NCI-H2107 treated with DMSO at 0.1 percent for 48 hours (cell line): ENCODE measurements around the gene PPP2R5C.
"Not testable (repeated sequence)": the region's sequence is repeated elsewhere in the genome, so short reads cannot be mapped to it uniquely, and the experiment has no call there.

ENCODE experiments used
- DNase-seq: peaks from one replicate; lab custom pipeline; 2025; ENCODE audit not compliant: unreplicated experiment; lab: John Stamatoyannopoulos, UW

The PPP2R5C gene

GRCh38 chr14:101749756-101750155 lies 11.8 kb upstream of the PPP2R5C start:
- not testable (repeated sequence) for DNase-seq

- no peak for DNase-seq
Observed at GRCh38 chr14:101754893-101755292, 6.6 kb upstream of the PPP2R5C start.

DNA sequence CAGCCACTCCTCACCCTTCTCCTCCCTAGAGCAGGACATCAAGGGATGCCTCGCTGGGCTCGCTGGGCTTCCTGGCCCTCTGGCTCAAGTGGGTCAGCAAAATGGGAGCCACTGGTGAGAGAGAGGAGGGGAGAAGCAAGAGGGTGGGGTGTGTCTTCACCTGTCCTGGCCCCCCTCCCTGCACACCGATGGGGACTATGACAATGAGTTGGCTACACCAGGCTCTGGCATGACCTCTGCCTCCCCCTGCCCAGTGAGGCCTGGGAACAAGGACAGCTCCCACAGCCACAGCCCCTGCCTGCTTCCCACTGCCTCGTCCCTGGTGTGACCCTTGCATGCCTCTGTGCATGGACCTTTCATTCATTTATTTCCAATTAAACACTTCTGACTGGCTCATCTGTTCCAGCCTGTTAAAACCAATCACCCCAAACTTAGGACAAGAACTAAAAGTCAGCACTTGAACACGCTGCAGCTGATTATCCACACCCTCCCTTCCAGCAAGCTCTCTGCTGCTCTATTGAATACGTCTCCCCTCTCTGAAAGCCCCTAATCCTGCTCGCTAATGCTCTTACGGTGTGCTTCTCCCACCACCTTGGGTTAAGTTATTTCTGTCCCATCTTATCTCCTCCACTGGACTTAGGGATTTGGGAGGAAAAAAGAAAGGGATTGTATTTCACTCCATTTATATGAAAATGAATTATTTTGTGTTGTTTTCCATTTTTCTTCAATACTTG lies 5.8 kb upstream of the PPP2R5C start:
- DNase-seq, result no peak

DNA sequence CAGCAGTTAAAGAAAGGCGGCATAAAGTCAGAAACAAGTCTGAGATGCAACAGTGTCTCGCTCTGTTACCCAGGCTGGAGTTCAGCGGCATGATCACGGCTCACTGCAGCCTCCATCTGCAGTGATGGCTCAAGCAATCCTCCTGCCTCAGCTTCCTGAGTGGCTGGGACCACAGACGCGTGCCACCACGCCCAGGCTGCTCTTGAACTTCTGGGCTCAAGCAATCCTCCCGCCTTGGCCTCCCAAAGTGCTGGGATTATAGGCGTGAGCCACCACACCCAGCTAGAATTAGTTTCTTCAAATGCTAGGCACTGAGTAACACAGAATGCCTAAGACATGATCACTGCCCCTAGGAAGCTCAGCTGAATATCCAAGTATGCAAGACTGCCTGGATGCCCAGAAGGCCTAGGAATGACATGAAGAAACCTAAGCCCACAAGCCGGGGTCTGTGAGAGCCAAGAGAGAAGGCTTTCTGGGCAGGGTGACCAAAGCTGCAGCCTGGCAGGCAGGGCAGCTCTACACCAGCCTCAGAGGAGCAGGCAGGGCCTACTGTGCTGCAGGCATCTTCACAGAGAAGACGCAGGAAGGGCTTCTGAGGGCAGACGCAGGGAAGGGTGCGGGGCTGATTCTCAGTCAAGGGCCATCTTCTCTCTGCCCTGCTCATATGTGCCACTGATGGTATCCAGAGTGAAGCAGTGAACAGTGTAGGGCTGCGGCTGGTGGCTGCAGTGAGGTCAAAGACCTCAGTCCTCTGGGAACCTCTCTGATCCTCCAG lies 4.3 kb upstream of the PPP2R5C start:
- DNase-seq, result no peak

DNA sequence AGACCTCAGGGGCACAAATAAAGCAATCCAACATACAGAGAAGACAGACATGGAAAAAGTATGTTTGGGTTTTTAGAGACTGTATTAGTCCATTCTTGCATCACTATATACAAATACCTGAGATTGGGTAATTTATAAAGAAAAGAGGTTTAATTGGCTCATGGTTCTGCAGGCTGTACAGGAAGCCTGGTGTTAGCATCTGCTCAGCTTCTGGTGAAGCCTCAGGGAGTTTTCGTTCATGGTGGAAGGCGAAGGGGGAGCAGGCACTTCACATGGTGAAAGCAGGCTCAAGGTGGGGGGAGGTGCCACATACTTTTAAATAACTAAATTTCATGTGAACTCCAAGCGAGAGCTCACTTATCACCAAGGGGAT lies 3.7 kb upstream of the PPP2R5C start:
- no peak for DNase-seq

DNA sequence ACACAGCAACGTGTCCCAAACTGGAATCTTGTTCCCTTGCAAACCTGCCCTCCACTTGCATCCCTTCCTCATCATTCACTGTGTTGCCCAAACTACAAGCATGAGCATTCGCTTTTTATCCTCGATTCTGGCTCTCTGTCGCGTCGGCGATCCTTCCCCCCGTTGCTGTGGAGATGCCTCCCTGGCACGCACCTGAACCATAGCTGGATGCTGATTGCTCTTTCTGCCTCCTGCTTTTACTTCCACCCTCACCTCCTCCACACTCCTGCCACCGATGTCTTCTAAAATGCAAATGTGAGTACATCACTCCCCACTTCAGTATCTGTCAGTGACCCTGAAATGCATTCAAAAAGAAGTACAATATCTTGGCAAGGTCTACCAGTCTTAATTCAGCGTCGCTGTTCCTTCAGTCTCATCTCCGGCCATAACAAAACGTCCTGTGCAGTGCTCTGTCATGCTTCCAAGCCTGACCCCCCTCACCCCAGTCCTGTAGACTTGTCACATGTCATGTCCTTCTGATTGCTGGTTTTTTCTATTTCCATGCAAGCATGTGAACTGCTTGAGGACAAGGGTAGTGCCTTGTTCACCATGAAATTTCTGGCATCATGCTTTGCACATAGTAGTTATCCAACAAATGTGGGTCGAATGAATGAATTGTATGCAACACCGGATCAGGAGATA lies 2.5 kb upstream of the PPP2R5C start:
- no peak for DNase-seq

- DNase-seq, result peak; percentile 92
Observed at GRCh38 chr14:101760138-101761011, 1.1 kb upstream of the PPP2R5C start.

DNA sequence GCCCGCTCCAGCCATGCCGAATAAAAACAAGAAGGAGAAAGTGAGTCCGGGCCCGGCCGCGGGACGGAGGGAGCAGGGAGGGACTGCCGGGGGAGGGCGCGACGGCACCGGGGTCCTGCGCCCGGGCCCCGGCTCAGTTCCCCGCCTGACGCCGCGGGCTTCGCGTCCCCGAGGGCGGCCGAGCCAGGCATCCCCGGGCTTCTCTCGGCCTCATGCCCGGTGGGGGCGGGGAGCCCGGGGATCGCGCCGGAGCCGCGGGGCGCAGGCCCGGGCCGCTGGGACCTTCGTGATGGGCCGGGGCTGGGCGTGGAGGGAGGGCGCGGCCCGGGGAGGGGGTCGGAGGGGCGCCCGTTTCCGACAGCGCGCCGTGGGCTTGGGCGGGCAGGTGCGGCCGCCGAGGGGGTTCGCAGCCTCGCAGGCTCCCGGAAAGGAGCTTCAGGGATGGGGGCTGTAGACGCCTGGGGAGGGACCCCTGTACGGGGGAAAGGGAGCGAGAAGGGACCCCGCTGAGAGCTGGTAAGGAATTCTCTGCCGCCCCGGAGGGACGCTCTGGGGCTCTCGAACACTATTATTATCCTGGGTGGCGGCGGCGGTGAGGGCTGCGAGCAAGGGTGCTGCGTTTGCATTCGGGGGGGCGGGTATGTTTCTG lies 496 bp downstream of the PPP2R5C start:
- no peak for DNase-seq

DNA sequence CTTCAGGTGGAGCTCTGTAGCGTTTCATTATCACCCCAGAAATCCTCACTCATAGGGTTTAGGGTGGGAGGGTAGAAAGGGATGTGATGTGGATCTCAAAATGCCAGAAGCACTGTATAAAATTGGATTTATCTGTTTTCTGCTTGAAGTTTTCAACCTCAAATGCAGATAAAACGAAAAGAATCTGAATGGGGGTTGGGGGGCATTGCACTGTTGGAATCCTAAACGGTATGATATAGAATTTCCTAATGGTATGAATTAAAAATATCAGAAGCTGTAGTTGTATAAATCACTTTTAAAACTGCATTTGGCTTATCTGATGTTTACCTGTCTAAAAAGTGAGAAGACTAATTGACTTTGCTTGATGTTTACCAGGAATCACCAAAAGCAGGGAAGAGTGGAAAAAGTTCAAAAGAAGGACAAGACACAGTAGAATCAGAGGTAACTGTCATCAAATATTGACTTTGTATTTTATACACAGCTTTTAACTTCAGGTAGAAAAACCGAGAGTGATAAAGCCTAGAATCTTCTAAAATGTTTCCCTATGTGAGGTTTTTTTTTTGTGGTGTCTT lies 1.1 kb downstream of the PPP2R5C start:
- no peak for DNase-seq

- no peak for DNase-seq
Observed at GRCh38 chr14:101763941-101764709, 2.6 kb downstream of the PPP2R5C start.

DNA sequence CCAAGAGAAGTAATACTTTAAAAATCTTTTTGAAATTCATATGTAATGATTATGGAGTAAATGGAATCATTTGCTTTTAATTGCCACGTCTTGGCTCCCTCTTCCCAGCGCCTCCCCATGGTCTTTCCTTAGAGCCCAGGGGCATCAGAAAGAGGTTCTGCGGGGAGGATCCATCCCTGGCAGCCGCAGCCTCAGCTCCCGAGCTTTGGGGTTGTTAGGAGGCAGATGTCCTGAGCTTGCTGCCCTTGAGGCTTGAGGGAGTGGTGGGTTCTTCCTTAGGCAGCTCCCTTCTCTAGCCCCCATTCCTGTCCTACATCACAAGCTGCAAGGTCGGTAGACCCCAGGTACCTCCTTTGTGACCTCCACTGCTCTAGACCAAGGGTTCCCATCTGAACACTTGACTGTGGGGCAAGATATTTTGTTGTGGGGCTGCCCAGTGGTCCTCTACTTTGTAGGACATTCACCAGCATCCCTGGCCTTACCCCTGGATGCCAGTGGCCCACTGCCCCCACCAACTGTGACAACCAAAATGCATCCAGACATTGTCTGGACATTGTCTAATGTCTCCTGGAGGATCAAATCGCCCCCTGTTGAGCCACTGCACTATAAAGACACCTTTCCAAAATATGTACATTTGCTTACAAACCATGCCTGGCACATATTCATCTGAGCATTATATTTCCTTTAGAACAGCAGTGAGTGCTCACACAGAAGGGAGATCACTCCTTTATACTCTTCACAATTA lies 6.3 kb downstream of the PPP2R5C start:
- no peak for DNase-seq

- DNase-seq, result no peak
Observed at GRCh38 chr14:101770183-101770582, 8.7 kb downstream of the PPP2R5C start.

DNA sequence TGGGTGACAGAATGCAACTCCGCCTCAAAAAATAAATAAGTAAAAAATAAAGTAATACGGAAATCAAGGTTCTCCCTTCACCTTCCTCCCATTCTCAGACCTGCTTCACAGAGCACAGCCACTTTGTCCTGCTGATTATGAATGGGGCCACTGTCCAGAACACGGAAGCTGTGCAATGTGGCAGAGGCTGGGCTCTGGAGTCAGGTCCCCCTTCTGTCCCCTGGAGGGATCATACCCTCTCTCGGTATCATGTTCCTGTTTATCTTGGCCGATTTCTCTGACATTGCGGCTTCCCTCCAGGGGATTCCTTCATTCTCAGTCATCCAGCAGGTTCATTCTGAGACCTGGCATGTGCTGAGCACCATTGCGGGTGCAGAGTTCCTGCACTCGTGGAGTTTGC lies 11.3 kb downstream of the PPP2R5C start:
- no peak for DNase-seq

GRCh38 chr14:101773378-101773777 lies 11.9 kb downstream of the PPP2R5C start:
- DNase-seq, result no peak

GRCh38 chr14:101774006-101774795 lies 12.7 kb downstream of the PPP2R5C start:
- DNase-seq, result peak; percentile 85

GRCh38 chr14:101774814-101775213 lies 13.3 kb downstream of the PPP2R5C start:
- DNase-seq, result peak; percentile 32

DNA sequence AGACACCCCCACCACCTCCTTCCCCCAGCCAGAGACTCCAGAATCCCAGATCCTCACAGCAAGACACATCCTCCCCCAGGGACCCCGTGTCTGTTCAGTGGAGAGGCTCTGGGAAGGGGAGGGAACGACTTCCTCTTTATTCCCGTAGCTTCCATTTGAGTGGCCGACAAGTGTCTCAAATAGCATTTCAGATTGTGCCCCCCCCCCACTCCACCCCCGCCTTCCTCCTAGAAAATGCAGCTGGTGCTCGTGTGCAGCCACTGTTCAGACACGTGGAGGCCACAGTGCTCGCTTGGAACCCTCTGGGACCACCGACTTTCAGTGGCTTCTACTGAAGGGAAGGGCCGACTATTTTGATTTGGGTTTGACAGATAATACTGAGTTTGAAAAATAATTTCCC lies 14.3 kb downstream of the PPP2R5C start:
- DNase-seq, result no peak

GRCh38 chr14:101776344-101776743 lies 14.8 kb downstream of the PPP2R5C start:
- DNase-seq, result no peak
